Retinal pigment epithelial cell (primary cell): Measurements from ENCODE around the gene CSF3R.
A peak's percentile ranks its signal among the peaks of the same experiment; 100 is the strongest.

Experiments
- DNase-seq: peaks from one replicate; pipeline ENCODE4 v3.0.0-alpha.2; 2010; ENCODE audit warnings: low read depth
- H3K4me3 ChIP-seq: 2 replicates; pipeline ENCODE4 v1.5.1; 2011; ENCODE audit warnings: mild to moderate bottlenecking, low read length, control low read depth, moderate library complexity
- CTCF ChIP-seq: conservative IDR thresholded peaks from 2 replicates; pipeline ENCODE4 v1.5.1; 2011; ENCODE audit warnings: low read depth, low read length, control low read depth, inconsistent platforms

The CSF3R gene

DNA sequence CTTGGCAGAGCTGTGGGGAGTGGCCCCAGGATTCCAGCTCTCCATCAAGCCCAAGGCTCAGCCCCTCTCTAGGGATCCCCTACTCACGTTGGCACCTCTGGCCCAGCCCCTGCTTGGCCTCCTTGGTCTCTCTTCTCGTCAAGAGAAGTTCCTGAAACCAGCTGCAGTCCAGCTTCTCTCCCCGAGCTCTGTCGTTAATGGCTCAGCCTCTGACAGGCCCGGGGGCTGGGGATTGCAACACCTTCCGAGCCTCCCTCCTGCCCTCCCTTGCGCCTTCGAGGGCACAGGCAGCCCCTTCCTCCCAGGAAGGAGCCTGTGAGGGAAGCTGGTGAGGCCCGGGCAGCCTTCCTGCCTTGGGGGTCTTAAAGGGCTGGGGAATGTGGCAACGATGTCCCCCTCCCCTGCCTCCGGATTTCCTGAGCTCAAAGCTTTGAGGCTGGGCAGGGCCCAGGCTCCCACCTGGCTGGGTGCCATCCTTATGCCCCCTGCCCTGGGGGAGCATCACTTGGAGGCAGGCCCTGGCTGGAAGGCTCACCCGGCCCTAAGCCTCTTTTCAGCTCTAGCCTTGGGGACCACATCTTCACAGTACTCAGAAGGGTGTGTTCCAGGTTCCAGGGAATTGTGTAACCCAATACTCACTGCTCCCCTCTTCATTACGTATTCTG lies at the start of gene CSF3R:
Gene CSF3R (minus strand): TSS at position 190 of the 665 bp plus-strand sequence. CDS start 3,417 bp downstream, outside the sequence.
- TF ChIP-seq CTCF, result no peak
- no peak within 1 kb of the TSS for H3K4me3 ChIP-seq
- DNase-seq, result no peak

GRCh38 chr1:36531833-36532232 lies 49.1 kb upstream of the CSF3R start:
- no peak overlapping the region for H3K4me3 ChIP-seq
- TF ChIP-seq CTCF, result no peak
- DNase-seq, result no peak

GRCh38 chr1:36530791-36531190 lies 48.1 kb upstream of the CSF3R start:
- no peak for TF ChIP-seq CTCF
- no peak overlapping the region for H3K4me3 ChIP-seq
- DNase-seq, result no peak

DNA sequence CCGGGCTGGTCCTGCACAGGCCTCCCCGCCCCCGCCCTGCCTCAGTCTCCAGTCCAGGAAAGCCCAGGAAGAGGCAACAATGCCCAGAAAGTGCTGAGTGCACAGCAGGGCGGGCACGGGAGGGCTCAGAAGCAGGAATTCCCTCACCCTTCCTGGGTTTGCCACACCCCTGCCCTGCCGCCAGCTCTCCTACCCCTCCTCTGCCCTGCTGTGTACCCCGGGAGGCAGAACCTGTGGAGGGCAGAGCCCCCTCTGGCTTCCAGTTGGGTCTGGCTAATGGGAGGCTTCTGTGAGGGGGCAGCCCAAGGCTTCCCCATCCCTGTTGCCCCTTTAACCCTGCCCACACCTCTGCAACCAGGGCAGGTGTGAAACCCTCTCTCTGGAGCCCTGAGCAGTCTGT lies 47.5 kb upstream of the CSF3R start:
- TF ChIP-seq CTCF, result no peak
- no peak overlapping the region for H3K4me3 ChIP-seq
- no peak for DNase-seq

DNA sequence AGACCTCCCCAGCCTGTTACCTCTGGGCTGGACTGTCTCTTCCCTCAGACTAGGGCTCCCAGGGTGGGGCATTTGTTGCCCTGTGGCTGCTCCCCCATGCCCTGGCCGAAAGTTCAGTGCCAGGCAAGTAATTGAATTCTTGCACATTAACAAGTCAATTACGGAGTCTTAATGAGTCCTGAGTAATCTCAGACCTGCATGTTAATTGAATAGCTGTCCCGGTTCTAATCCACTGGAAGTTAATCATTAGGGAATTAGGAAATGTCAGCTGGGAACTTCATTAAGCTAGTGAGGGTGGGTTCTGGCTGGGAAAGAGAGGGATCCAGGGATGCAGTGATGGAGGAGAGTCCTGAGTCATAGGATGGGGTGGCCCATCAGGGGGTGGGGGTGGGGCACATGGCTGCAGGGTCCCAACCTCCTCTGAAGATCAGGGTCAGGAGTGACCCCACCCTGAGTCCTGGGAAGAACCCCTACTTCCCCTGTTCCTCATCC lies 47.1 kb upstream of the CSF3R start:
- no peak for DNase-seq
- no peak for TF ChIP-seq CTCF
- no peak overlapping the region for H3K4me3 ChIP-seq

- H3K4me3 ChIP-seq, result no peak overlapping the region
- no peak for DNase-seq
- TF ChIP-seq CTCF, result peak; percentile 15
These were observed 45.9 kb upstream of the CSF3R start for GRCh38 chr1:36528361-36529349.

DNA sequence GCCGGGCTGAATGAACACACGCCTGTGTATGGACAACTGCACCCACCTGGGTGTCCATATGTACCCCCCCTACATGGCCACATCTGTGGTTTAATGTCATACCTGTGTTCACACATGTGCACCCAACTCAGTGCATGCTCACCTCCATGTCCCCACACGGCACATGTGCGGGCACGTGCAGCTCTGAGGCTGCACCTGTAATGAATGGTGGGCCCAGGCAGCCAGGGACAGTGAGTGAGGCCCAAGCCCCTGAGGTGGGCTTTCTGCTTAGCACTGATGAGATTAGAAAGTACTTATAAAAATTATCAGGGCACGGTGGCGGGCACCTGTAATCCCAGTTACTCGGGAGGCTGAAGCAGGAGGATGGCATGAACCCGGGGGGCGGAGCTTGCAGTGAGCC lies 42.5 kb upstream of the CSF3R start:
- TF ChIP-seq CTCF, result no peak
- H3K4me3 ChIP-seq, result no peak overlapping the region
- DNase-seq, result no peak
